GM21447 (cell line): ENCODE measurements around the gene STOX1.
"Not testable (repeated sequence)": the region's sequence is repeated elsewhere in the genome, so short reads cannot be mapped to it uniquely, and the experiment has no call there.

ENCODE experiments used
- ATAC-seq: cut with Tn5 transposase; IDR thresholded peaks from one replicate; pipeline ENCODE4 v1.9.1; 2021; ENCODE audit not compliant: unreplicated experiment

STOX1 gene

DNA sequence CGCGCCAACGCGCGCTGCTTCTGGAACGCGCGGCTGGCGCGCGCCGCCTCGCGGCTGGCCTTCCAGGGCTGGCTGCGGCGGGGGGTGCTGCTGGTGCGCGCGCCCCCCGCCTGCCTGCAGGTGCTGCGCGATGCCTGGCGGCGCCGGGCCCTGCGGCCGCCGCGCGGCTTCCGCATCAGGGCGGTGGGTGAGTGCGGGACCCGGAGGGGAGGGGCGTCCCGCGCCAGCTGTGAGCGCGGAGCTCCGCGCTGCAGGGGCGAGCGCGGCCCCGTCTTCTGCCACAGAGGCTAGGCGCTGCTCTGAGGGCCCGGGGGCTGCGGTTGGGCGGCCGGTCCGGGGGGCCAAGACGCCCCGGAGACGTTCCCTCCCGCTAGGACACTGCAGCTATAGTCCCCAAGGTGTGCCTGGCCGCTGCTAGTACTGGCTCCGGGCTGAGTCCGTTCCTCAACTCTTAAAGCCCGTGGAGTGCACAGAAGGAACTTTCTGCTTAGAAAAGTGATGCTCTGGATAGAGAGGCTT, 811 bp downstream of the STOX1 start:
- not testable (repeated sequence) for ATAC-seq

DNA sequence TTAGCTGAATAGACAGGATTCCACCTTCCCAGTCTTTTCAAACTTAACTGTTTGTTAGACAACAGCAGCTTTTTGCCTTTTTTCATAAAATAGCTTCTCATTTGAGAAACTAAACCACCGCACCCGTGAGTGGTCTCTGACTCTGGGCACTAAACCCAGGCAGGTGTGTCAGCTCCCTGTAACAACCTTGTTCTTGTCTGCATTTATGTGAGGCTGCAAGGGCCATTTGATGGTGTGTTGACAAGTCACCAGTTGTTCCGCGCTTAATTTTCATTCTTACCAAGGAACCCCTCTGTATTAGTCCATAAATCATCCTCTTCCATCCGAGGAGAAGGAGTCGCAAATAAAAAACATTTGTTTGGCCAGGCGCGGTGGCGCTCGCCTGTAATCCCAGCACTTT, 1.5 kb downstream of the STOX1 start:
- ATAC-seq, result no peak

DNA sequence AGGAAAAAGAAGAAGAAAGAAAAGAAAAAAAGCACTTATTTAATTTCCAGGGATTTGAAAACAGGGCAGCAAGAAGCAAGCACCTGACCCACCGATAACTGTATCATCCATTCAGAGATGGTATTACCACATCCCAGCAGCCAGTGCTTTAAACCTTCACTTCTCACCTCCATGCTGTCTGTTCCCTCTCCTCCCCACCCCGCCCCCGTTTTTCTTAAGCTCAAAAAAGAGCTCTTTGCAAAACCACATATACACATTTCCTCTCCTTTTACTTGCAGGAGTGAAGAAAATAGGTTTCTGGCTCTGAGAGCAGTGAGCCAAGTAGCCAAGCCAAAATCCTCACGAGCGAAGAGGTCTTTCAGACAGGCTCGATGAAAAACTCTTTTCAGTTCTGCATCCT, 2.2 kb downstream of the STOX1 start:
- no peak for ATAC-seq

DNA sequence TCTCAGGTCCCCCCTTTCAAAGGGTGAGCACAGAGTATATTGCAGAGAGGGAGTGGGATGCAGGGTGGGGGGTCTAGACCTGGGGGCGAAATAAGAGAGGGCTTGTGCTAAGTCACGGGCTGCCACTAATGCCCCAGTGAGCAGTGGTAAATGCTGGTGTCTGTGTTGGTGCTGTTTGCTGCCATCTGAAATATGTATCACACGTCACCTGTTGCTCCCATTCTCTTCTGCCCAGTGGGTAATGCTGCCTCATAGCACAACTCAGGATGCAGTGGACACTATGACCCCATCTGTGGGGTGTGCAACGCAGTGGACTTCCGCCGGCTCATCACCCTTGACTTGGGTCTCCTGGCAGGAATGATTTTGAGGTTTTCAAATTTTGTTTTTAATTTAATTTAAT, 2.6 kb downstream of the STOX1 start:
- ATAC-seq, result no peak

DNA sequence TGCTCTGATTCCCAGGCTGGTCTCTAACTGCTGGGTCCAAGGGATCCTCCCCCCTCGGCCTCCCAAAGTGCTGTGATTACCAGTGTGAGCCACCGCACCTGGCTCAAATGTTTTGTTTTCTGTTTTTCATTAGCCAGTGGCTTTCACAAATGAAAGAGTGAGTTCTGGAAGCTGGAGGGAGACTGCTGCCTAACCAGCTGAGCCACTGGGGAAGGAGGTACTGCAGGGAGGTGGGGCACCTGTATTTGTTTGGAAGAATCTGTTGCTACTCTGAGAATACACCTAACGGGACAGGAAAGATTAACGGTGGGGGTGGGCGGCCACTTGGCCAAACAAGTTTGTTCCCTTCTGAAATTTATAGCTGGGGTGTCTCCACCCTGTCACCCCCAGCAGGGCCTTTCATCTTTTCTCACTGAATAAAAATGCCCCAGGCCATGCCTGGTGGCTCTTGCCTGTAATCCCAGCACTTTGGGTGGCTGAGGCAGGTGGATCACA, 4.7 kb downstream of the STOX1 start:
- ATAC-seq, result no peak

DNA sequence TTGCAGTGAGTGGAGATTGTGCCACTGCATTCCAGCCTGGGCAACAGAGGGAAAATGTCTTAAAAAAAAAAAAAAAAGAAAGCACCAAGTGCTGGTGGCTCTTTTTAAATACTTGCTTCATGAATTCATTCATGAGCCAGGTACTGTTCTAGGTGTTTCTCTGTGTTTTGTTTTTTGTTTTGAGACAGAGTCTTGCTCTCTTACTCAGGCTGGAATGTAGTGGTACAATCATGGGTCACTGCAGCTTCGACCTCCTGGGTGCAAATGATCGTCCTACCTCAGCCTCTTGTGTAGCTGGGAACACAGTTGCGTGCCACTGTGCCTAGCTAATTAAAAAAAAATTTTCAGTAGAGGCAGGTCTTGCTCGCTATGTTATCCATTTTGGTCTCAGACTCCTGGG, 5.3 kb downstream of the STOX1 start:
- no peak for ATAC-seq

DNA sequence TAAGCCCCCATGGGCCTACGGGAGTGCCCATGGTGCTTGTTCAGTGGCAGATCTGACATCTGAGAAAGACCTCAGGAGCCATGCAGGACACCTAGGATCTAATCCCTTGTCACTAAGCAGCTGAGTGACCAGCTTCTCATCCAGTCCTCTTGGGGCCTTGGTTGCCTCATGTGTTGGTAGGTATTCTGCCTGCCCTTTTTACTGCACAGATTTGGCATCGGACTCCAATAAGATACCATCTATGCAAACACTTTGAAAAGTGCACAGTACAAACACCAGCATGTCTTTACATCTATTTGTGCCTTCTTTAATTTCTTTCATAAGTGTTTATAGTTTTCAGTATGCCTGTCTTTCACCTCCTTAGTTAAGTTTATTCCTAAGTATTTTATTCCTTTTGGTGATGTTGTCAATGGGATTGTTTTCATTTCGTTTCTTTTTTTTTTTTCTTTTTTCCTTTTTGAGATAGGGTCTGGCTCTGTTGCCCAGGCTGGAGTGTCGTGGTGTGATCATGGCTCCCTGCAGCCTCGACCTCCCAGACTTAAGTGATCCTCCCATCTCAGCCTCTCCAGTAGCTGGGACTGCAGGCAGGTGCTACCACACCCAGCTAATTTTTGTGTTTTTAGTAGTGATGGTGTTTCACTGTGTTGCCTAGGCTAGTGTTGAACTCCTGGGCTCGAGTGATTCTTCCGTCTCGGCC, 10.4 kb downstream of the STOX1 start:
- ATAC-seq, result no peak

DNA sequence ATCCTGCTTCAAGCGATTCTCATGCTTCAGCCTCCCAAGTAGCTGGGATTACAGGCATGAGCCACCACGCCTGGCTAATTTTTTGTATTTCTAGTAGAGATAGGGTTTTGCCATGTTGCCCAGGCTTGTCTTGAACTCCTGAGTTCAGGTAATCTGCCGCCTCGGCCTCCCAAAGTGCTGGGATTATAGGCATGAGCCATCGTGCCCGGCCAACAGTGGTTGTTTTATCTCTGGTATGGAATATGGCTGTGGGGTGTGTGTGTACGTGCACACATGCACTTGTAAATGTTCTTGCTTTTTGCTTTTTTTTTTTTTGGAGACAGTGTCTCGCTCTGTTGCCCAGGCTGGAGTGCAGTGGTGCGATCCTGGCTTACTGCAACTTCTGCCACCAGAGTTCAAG, 13.3 kb downstream of the STOX1 start:
- ATAC-seq, result not testable (repeated sequence)

DNA sequence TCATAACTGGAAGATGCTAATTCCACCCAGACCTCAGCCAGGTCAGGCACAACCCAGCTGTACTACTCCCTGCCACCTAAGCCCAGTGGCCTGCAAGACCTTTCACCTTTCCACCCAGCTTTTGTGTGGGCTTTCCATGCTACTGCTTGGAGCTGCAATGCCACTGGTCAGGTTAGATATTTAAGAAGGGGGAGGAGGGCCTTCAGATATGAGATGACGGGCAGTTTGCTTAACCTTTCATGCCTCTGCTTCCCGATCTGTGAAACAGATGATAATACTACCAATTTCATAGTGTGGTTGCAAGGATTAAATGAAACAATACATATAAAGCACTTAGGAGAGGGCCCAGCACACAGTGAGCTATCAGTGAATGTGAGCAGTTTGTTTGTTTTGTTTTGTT, 20.9 kb downstream of the STOX1 start:
- no peak for ATAC-seq

DNA sequence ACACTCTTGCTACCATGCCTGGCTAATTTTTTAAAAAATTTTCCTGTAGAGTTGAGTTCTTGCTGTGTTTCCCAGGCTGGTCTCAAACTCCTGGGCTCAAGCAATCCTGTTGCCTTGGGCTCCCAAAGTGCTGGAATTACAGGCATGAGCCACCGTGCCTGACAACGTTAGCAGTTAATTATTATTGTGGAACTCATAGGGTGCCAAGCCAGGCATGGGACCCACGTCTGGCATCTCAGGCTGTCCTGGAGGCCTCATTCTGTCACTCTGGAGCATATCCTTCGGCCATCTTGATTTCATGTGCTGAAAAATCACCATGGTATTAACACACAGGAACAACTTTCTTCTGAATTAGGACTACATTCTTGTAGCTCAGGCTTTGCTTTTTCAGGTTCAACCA, 21.5 kb downstream of the STOX1 start:
- no peak for ATAC-seq

DNA sequence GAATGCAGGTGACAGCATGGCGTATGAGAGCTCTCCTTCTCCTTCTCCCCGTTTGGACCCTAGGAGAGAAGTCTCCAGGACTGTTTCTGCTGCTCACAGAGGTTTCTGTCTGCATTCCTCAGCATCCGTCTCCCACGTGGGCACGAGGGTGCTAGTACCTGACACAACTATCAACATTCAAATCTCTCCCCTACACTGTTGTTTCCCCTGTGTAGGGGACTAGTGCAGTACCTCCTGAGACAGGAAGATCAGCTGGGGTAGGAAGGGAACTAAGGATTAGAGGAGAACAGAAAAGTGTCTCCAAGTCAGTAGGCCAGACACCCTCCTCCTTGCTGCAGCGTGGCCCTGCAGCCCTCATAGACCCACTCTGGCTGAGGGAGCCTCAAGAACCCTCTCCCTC, 29.0 kb downstream of the STOX1 start:
- ATAC-seq, result no peak

DNA sequence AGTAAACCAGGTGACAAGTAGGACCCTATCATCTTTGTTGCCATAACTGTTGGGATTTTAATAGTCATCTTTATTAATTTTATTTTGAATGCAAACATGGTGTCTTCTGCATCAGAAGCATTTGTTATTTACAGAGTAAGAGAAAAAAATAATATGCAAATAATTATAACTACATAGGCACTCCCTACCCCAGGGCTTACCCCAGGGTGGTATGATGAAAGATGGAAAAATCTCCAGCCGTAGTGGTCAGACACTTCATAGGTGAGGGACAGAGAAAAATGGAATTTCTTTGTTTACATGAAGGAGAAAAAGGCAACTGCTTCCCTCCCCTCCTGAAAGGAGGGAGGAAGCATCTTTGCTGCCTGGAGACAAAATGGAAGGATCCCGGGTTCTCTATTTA, 29.7 kb downstream of the STOX1 start:
- ATAC-seq, result no peak

DNA sequence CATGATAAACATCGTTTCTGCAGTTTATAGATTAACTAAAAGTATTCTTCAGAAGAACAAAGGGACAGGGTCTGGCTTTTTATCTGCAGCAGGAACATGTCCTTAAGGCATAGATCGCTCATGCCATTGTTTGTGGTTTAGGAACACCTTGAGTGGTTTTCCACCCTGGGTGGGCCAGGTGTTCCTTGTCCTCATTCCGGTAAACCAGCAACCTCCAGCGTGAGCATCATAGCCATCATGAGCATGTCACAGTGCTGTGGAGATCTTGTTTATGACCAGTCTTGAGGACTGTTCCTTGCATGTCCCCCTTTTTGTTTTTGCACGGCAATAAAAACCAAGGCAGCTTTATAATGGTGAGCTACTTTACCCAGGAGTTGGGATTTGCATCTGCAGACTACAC, 33.9 kb downstream of the STOX1 start:
- no peak for ATAC-seq

DNA sequence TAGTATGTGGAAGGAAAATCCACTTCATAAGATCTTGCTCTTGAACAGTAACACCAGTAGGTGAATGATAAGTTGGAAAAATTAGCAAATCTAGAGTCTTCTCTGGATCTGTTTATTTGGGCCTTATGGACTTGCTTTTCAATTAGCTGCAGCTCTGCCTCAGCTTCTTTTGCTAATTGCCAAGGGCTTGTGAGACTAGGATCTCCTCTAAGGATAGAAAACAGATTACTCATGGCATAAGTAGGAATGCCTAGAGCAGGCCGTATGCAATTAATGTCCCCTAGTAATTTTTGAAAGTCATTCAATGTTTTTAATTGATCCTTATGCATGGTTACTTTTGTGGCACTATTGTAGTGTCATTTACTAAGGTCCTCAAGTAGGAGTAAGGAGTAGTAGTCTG, 37.3 kb downstream of the STOX1 start:
- no peak for ATAC-seq

DNA sequence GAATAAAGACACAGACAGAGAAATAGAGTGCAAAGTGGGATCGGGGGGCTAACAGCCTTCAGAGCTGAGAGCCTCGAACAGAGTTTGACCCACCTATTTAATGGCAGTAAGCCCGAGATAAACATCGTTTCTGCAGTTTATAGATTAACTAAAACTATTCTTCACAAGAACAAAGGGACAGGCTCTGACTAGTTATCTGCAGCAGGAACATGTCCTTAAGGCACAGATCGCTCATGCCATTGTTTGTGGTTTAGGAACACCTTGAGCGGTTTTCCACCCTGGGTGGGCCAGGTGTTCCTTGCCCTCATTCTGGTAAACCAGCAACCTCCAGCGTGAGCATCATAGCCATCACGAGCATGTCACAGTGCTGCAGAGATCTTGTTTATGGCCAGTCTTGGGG, 40.8 kb downstream of the STOX1 start:
- ATAC-seq, result not testable (repeated sequence)

DNA sequence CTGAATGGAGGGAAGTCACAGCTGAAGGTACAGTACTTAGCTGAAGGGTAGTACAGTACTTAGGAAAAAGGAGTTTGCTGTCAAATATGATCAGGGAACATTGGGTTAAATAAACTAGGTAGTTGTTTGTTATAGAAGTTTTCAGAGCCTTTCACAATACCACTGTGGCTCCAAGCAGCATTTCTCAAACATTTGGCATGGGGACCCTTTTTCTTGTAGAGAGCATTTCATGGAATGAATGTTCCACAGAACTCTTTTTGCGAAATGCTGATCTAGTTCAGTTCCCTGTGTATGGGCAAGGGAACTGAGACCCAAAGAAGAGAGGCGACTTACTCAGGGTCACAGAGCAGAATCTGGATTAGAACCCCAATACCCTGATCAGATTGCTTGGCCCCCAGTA, 42.3 kb downstream of the STOX1 start:
- ATAC-seq, result no peak

DNA sequence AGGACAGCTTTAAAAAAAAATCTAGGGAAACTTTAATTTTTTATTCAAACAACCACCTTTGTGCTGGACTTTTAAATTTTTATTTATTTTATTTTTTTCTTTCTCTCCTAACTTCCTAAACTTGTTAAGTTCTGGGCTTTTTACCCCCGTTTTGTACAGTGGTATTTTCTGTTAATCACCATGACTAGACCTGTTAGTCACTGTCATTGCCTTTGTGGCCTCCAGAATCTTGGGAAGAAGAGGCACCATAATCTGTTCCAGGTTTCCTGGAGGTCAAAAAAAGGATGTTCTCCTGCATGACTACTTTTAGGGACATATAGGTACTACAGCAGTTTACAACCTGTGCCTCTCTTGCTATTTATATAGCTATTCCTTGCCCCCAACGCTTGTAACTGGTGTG, 42.7 kb downstream of the STOX1 start:
- no peak for ATAC-seq

DNA sequence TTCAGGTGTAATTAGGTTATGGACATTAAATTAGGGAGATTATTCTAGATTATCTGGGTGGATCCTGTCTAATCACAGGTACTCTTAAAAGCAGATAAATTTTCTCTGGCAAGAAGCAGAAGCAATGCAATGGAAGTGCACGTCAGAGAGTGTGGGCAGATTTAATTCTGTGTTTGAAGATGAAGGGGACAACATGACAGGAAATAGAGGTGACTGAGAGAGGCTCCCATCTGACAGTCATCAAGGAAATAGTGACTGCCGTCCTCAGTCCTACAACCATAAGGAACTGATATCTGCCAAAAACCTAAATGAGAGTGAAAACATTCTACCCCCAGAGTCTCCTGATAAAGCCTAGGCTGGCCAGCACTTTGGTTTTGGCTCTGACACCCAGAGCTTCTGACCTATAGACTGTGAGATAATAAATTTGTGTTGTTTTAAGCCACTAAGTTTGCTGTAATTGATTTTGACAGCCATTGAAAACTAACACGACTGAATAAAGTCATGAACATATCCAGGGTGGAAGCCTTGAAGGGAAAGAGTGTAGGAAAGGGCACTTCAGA, 43.3 kb downstream of the STOX1 start:
- no peak for ATAC-seq

DNA sequence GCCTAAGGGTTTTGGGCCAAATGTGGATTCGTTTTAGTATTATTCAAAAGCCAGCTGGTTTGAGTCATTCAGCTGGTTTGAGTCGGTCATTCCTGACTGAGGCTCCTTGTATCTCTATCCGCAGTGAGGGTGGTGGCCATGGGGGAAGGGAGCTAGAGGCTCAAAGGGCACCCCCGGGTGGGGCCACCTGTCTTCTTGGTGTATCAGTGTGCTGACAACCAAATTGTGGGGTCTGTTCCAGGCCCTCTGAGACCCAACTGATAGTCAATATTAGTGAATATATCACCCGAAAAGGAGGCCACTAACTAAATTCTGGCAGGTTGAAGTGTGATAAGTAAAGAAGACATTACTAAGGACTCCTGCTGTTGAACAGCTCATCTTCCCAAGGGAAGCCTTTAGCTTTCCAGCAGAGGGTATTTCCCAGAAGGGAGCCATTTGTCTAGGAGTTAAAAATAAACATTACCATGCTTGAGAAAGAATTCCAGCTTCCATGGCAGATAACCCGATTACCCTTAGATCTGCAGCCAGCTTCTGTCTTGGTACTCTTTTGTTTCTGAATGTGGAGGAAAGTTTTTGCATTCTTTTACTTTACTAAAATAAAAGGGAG, 43.9 kb downstream of the STOX1 start:
- no peak for ATAC-seq

DNA sequence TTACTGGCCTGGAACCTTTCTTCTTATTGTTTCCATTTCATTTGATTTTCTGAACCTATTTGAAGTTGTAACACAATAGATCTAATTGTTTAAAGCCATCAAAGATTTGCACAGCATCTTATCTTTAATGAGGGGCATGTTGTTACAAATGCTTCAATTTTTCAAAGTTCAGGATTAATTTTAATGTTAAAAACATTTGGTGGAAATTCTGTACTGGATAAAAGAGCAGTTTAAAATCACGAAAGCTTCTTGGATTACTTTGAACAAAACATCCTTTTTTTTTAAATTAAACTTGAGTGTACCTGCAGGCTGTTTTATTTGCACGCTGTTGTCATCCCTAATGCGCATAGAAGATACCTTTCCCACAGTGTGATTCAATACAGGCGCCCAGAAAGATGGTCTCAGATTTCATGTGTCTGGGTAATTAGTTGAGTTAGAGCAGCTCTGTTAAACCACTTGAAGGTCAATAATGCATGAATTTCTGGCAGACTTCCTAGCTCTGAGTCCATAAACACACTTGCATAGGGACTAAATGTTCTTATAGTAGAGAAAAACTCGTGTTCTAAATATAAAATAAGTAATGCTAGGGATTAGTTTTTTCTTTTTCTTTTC, 44.5 kb downstream of the STOX1 start:
- no peak for ATAC-seq

DNA sequence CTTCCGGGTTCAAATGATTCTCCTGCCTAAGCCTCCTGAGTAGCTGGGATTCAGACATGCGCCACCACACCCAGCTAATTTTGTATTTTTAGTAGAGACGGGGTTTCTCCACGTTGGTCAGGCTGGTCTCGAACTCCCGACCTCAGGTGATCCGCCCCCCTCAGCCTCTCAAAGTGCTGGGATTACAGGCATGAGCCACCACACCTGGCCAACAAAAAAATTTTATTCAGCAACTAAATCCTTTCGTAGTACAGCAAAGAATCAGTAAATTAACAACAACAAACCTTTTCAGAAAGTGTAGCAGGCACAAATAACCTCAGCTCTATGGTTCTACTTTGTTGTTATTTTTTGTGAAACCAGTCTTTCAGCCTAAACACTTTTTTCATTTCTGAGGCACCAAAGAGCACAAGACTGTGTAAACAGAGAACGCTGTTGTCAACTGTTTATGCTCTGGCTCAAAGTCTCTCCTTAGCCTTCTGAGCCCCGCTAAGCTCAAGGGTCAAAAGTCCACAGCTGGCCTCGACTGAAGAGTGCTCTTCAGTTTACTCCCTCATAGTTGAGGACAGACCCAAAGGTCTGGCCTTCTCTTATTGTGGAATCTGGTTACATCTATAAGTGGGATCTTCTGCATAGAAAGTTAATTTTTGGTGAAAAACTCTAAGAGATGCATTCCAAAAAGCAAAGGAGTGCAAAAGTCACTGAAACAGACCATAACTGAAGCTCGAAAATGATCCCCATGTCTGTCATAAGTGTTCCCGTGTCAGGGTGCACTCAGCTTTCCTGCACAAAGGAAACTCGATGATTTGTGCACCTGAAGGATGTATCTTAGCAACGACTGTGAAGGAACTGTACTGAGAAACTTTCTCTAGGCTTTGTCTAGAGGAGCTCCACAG, 49.2 kb downstream of the STOX1 start:
- ATAC-seq, result no peak
